Esophagus squamous epithelium (tissue), 4 donors: ENCODE measurements around the gene MYH14.

ENCODE experiments used
- POLR2A ChIP-seq, 4 donors: fragments of 450-650 bp; IDR thresholded peaks; one replicate each; pipeline ENCODE4 v1.6.1; 2017; ENCODE audit warnings: antibody characterized with exemption in 4 of 4, mild to moderate bottlenecking in 4 of 4, moderate library complexity in 3 of 4
- TF ChIP-seq, protein P1 (sequence below), 6 experiments: fragments of 450-650 bp in 4 of 6; fragments of 200-600 bp in 2 of 6; sonication (generic) in 2 of 6; IDR thresholded peaks; one replicate each; pipeline ENCODE4 v1.5.1; 2016 to 2019; ENCODE audit warnings: antibody characterized with exemption in 6 of 6, mild to moderate bottlenecking in 4 of 6, moderate library complexity in 4 of 6

DNA sequence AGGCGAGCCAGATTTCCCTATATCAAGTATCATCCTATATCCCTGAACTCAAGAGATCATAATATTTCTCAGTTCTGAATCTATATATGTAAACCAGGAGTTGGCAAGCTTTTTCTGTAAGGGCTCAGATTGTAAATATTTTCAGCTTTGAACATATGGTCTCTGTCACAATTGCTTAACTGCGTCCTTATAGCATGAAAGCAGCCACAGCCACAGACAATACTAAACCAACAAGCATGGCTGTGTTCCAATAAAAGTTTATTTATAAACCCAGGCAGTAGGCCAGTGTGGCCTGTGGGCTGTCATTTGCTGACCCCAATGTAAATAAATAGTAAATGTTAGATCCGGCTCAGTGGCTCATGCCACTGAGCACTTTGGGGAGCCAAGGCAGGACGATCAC, 12.2 kb upstream of the MYH14 start:
- TF ChIP-seq, protein P1, sequence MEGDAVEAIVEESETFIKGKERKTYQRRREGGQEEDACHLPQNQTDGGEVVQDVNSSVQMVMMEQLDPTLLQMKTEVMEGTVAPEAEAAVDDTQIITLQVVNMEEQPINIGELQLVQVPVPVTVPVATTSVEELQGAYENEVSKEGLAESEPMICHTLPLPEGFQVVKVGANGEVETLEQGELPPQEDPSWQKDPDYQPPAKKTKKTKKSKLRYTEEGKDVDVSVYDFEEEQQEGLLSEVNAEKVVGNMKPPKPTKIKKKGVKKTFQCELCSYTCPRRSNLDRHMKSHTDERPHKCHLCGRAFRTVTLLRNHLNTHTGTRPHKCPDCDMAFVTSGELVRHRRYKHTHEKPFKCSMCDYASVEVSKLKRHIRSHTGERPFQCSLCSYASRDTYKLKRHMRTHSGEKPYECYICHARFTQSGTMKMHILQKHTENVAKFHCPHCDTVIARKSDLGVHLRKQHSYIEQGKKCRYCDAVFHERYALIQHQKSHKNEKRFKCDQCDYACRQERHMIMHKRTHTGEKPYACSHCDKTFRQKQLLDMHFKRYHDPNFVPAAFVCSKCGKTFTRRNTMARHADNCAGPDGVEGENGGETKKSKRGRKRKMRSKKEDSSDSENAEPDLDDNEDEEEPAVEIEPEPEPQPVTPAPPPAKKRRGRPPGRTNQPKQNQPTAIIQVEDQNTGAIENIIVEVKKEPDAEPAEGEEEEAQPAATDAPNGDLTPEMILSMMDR (IDR thresholded peaks at IDR 0.05) = no peak
- no peak for TF ChIP-seq POLR2A (IDR thresholded peaks at IDR 0.05)
